Measurements from ENCODE around the gene ZRANB1. TPM values are rescaled to one million over a fixed set of nuclear protein-coding genes. Genes with fewer than 3 reads are reported as not detected.

Gene ZRANB1
- total and polyA plus RNA-seq, 2 of the 4 experiments (the other 2 are of a cell fraction) = 11.2 to 24.7 TPM

- no peak for DNase-seq
- H3K79me1 ChIP-seq (ENCODE audit: low read depth in 1 of 2, low read length in 2 of 2) = peaks cover 19 to 72% of the 10 kb centered on the region in 2 experiments; a peak in 3 of 4 replicates
- no peak overlapping the region for H2BK20ac ChIP-seq (ENCODE audit: low read depth, low read length)
- no peak overlapping the region for H4K5ac ChIP-seq (ENCODE audit: low read depth, low read length)
- no peak overlapping the region for H3K14ac ChIP-seq (replicated peaks; ENCODE audit: low read depth, low read length)
- no peak overlapping the region for H3K4me2 ChIP-seq (ENCODE audit: low read depth, low read length)
- BruUV-seq (replicated peaks) = no TSS peak
- H4K20me1 ChIP-seq (ENCODE audit: insufficient read depth, low read length) = peaks cover 41% of the 10 kb centered on the region
- no peak overlapping the region for H4K8ac ChIP-seq (ENCODE audit: low read depth in 2 of 2, low read length in 2 of 2)
- CTCF ChIA-PET = interaction anchor here (0.6 kb wide), 1 partner anchor 53 kb away, joined by 3 read pairs; no protein-coding TSS in a partner anchor
- no peak overlapping the region for H3K4me3 ChIP-seq (ENCODE audit: insufficient read depth, low read depth, low read length)
- no peak overlapping the region for H3K4ac ChIP-seq (ENCODE audit: low read depth, low read length)
- H3K23ac ChIP-seq (ENCODE audit: low read depth, low read length) = no peak overlapping the region
- dilution Hi-C loops (cut with HindIII; ENCODE audit: low sequenced_read_pairs, unreplicated experiment) = no loop called here
- H3K36me3 ChIP-seq (ENCODE audit: control insufficient read depth, insufficient read depth, low read length) = peaks cover 72% of the 10 kb centered on the region
- H2BK120ac ChIP-seq (ENCODE audit: low read depth, low read length) = no peak overlapping the region
- no peak overlapping the region for H2BK5ac ChIP-seq (ENCODE audit: low read depth, low read length, poor library complexity, severe bottlenecking)
- in situ Hi-C loops (cut with MboI; ENCODE audit: low sequenced_read_pairs) = loop anchor here (25.0 kb wide), 1 partner anchor 461 kb away; no protein-coding TSS in a partner anchor
- no peak overlapping the region for H2AK9ac ChIP-seq (replicated peaks; ENCODE audit: low read depth, low read length, poor library complexity)
- no peak overlapping the region for H3K27ac ChIP-seq (ENCODE audit: insufficient read depth, low read length)
- no peak overlapping the region for H2AK5ac ChIP-seq (ENCODE audit: low read depth, low read length)
- H3K56ac ChIP-seq (ENCODE audit: extremely low read depth, insufficient read depth, low read length) = no peak overlapping the region
- peaks cover 21% of the 10 kb centered on the region for H3K9me1 ChIP-seq (ENCODE audit: insufficient read depth, low read length)
- WGBS, 2 experiments (ENCODE audit: extremely low coverage in 2 of 2, insufficient read length in 1 of 2) = 94% methylated on average over 22 of the region's 35 CpGs; no CpG with 5 or more reads in 1 of the 2 experiments
- H3K4me1 ChIP-seq (ENCODE audit: control insufficient read depth, insufficient read depth, low read length) = peaks cover 32% of the 10 kb centered on the region
- H3K27me3 ChIP-seq (ENCODE audit: control insufficient read depth, insufficient read depth, low read length) = no peaks in the 10 kb centered on the region
- no peak overlapping the region for H2AFZ ChIP-seq (replicated peaks; ENCODE audit: low read length, poor library complexity)
- no peak for ATAC-seq (ENCODE audit: low read depth)
- POLR2A ChIA-PET (ENCODE audit: unreplicated experiment) = no interaction called here
- H2BK15ac ChIP-seq (ENCODE audit: low read depth, low read length) = no peak overlapping the region
- no peak overlapping the region for H3K9ac ChIP-seq (ENCODE audit: low read depth, low read length)
- intact Hi-C loops (cut with micrococcal nuclease) = loop anchor here (5.0 to 10.0 kb wide), 2 partner anchors 159 to 717 kb away; partner anchors contain the start of gene EDRF1
- H3K18ac ChIP-seq (ENCODE audit: low read depth, low read length) = no peak overlapping the region
- no peak overlapping the region for H4K91ac ChIP-seq (ENCODE audit: insufficient read depth, low read depth, low read length)
- no peaks in the 10 kb centered on the region for H3K9me3 ChIP-seq (ENCODE audit: control insufficient read depth, insufficient read depth, low read length)
- TF ChIP-seq ELK1 (IDR thresholded peaks at IDR 0.05; ENCODE audit: borderline replicate concordance, low read depth, low read length) = no peak
- no peak for TF ChIP-seq MAFK (IDR thresholded peaks at IDR 0.05; ENCODE audit: low read depth, low read length)
- TF ChIP-seq RFX5 (IDR thresholded peaks at IDR 0.05; ENCODE audit: low read depth, low read length) = no peak
- TF ChIP-seq RCOR1 (IDR thresholded peaks at IDR 0.05; ENCODE audit: insufficient replicate concordance, low read length) = no peak
- TF ChIP-seq MXI1 (IDR thresholded peaks at IDR 0.05; ENCODE audit: borderline replicate concordance, low read depth, low read length) = no peak
- no peak for TF ChIP-seq RAD21 (IDR thresholded peaks at IDR 0.05; ENCODE audit: low read length)
- no peak for TF ChIP-seq FOS (IDR thresholded peaks at IDR 0.05; ENCODE audit: low read depth, low read length)
- no peak for TF ChIP-seq CEBPB (IDR thresholded peaks at IDR 0.05; ENCODE audit: low read depth, low read length)
- TF ChIP-seq POLR2A (IDR thresholded peaks at IDR 0.05; ENCODE audit: low read depth, low read length) = no peak
- TF ChIP-seq, protein P1, sequence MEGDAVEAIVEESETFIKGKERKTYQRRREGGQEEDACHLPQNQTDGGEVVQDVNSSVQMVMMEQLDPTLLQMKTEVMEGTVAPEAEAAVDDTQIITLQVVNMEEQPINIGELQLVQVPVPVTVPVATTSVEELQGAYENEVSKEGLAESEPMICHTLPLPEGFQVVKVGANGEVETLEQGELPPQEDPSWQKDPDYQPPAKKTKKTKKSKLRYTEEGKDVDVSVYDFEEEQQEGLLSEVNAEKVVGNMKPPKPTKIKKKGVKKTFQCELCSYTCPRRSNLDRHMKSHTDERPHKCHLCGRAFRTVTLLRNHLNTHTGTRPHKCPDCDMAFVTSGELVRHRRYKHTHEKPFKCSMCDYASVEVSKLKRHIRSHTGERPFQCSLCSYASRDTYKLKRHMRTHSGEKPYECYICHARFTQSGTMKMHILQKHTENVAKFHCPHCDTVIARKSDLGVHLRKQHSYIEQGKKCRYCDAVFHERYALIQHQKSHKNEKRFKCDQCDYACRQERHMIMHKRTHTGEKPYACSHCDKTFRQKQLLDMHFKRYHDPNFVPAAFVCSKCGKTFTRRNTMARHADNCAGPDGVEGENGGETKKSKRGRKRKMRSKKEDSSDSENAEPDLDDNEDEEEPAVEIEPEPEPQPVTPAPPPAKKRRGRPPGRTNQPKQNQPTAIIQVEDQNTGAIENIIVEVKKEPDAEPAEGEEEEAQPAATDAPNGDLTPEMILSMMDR (conservative IDR thresholded peaks at IDR 0.05; ENCODE audit: low read depth, low read length) = no peak
- TF ChIP-seq, protein P2, sequence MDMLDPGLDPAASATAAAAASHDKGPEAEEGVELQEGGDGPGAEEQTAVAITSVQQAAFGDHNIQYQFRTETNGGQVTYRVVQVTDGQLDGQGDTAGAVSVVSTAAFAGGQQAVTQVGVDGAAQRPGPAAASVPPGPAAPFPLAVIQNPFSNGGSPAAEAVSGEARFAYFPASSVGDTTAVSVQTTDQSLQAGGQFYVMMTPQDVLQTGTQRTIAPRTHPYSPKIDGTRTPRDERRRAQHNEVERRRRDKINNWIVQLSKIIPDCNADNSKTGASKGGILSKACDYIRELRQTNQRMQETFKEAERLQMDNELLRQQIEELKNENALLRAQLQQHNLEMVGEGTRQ (IDR thresholded peaks at IDR 0.05; ENCODE audit: low read depth, low read length) = no peak
- TF ChIP-seq MAZ (IDR thresholded peaks at IDR 0.05; ENCODE audit: borderline replicate concordance, low read depth, low read length) = no peak
- no peak for TF ChIP-seq NFE2L2 (IDR thresholded peaks at IDR 0.05; ENCODE audit: low read depth, low read length)
- no peak for TF ChIP-seq BHLHE40 (IDR thresholded peaks at IDR 0.05; ENCODE audit: low read depth, low read length)
- TF ChIP-seq CHD1 (IDR thresholded peaks at IDR 0.05; ENCODE audit: low read depth, low read length) = no peak
Measured at GRCh38 chr10:124997771-124998623, 56.1 kb downstream of the ZRANB1 start.

Data from IMR-90 (cell line).